GM21367 (cell line): ENCODE results near the gene LRRC63.

ENCODE experiments used
- ATAC-seq: cut with Tn5 transposase; IDR thresholded peaks from one replicate; pipeline ENCODE4 v1.9.1; 2021; ENCODE audit not compliant: unreplicated experiment

LRRC63 gene

DNA sequence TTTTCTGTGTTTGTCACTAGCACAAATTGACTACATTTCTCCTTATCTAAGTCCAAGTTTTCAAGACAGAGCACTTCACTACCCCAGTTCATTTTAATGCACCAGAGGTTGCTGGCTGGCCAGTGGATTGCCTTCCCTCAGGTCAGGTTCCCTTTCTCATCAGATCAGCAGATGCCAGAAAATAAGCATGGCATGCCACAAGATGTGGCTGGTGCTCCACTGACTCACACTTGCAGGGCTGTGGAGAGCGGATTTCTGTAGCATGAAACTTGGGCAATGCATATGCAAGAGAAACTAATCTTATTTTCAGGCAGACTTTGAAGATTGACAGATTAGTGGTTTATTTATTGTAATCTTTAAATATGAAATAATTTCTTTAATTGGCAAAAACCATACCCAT, 95.8 kb downstream of the LRRC63 start:
- ATAC-seq, result no peak

GRCh38 chr13:46310066-46310465, 98.3 kb downstream of the LRRC63 start:
- ATAC-seq, result no peak

- no peak for ATAC-seq
Measured at GRCh38 chr13:46311217-46311616, 99.5 kb downstream of the LRRC63 start.

DNA sequence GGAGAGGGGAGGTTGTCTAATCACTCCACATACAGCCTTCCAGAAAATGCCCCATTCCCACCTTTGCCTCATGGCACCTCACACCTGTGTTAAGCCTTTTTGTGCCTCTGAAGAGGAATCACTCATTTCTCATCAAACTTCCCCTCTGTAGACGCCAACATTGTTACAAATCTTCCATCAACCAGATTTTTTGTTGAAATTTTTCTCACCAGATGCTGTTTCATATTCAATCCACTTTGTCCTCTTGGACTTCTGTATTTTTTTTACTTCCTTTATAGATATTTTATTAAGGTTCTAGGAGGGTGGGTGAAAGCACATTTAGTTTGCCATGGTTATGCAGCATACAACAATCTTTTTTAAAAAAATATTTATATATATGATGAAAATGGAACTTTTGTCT, 101.3 kb downstream of the LRRC63 start:
- no peak for ATAC-seq

- ATAC-seq, result no peak
Measured at GRCh38 chr13:46313432-46314257, 101.9 kb downstream of the LRRC63 start.

- ATAC-seq, result no peak
Measured at GRCh38 chr13:46314587-46314986, 102.9 kb downstream of the LRRC63 start.

DNA sequence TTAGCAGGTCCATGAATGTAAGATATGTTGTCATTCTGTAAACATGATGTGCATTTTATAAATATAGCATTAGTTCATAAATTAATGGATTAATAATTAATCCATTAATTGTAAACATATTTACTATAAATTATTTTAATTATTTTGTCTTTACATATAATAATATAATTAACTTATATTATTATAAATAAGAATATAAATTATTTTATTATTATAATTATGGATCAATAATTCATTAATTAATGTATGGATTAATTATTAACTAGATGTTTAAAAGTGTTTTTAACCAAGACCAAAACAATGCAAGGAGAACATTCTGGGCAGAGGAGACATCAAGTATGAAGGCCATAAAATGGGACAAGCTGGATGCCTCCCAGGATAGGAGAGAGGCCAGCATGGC, 103.3 kb downstream of the LRRC63 start:
- ATAC-seq, result no peak

GRCh38 chr13:46315491-46316075, 103.9 kb downstream of the LRRC63 start:
- no peak for ATAC-seq

GRCh38 chr13:46317120-46317519, 105.4 kb downstream of the LRRC63 start:
- ATAC-seq, result no peak

- ATAC-seq, result no peak
Measured at GRCh38 chr13:46318986-46319385, 107.3 kb downstream of the LRRC63 start.

- ATAC-seq, result no peak
Measured at GRCh38 chr13:46320406-46320805, 108.7 kb downstream of the LRRC63 start.

- no peak for ATAC-seq
Measured at GRCh38 chr13:46320821-46321220, 109.1 kb downstream of the LRRC63 start.

DNA sequence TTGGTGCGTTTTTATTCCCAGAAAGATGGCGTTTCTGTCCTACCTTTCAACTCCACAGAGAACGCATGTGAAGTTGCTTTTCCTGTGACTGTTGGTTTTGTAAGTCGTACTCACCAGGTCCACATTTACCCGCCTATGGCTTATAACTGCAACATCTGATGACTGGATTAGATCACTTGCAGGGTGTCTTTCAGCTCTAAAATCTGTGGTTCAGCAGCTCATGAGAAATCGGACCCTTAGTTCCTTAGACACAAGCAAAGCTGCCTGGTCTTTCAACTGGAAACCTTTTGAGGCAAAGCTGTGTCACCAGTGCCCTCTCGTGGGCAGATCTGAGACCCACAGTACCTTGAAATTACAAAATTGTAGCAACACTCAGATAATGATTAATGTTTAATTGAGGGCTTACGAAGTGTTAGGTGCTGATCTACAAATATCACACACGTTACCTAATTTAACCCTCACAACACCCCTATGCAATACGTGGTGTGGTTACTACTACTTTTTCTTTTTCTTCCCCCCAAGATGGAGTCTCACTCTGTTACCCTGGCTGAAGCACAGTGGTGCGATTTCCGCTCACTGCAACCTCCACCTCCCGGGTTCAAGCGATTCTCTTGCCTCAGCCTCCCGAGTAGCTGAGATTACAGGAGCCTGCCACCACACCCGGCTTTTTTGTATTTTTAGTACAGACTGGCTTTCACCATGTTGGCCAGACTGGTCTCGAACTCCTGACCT, 109.9 kb downstream of the LRRC63 start:
- no peak for ATAC-seq

DNA sequence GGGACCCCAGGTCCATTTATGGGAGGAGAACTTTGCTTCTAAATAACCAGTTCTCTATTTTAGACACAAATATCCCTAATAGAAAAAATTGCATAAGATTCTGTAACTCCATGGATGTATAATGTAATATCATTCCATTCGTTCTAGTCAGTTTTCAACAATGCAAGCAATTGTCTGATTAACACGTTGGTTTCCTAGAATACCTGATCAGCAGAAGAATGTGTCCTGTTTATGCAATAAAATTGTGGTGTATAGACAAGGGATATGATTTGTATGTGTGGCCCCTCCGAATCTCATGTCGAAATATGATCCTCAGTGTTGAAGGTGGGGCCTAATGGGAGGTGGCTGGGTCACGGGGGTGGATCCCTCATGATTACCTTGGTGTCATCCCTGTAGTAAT, 113.2 kb downstream of the LRRC63 start:
- ATAC-seq, result no peak
